ENCODE data around the gene GLRX5. TPM values are rescaled to one million over a fixed set of nuclear protein-coding genes. Genes with fewer than 3 reads are reported as not detected.

Gene GLRX5
- total RNA-seq, 2 donors from 2014 or later, result 62.4 to 63.4 TPM

- Histone ChIP-seq H3K27ac (ENCODE audit: low read depth, low read length) (no peak overlapping the region), H3K4me1 (ENCODE audit: control insufficient read depth, insufficient read depth, low read length) (peaks cover 42% of the 10 kb centered on the region), H3K9me3 (ENCODE audit: control insufficient read depth, low read length) (peaks cover 8% of the 10 kb centered on the region), H3K36me3 (ENCODE audit: control insufficient read depth, insufficient read depth, low read length) (no peaks in the 10 kb centered on the region), H3K27me3 (ENCODE audit: control insufficient read depth, insufficient read depth, low read length, poor library complexity, severe bottlenecking) (no peaks in the 10 kb centered on the region), H3K9ac (ENCODE audit: extremely low read depth, low read length, poor library complexity, severe bottlenecking) (peak overlapping the region; percentile 42), H3K4me3 (ENCODE audit: low read length) (peak overlapping the region; percentile 25)
- peaks cover 5% of the 10 kb centered on the region for H3K9me3 Mint-ChIP-seq
- WGBS, 2 experiments (ENCODE audit: insufficient coverage in 1 of 2, insufficient read length in 1 of 2), result 10 to 43% methylated on average over 2 to 4 of the region's 4 CpGs
- no peaks in the 10 kb centered on the region for H3K36me3 Mint-ChIP-seq (ENCODE audit: low read depth)
- no peak for TF ChIP-seq CTCF (conservative IDR thresholded peaks at IDR 0.05)
- no peak overlapping the region for H3K4me3 Mint-ChIP-seq
- peaks cover 46% of the 10 kb centered on the region for H3K4me1 Mint-ChIP-seq
- H3K27me3 Mint-ChIP-seq (ENCODE audit: insufficient read depth), result no peaks in the 10 kb centered on the region
- DNase-seq, result no peak
- H3K27ac Mint-ChIP-seq, result peak overlapping the region; percentile 75
Observed at GRCh38 chr14:95496111-95496681, 38.7 kb upstream of the GLRX5 start.

GRCh38 chr14:95496690-95497259 is 38.1 kb upstream of the GLRX5 start:
- peaks cover 5% of the 10 kb centered on the region for H3K9me3 Mint-ChIP-seq
- Histone ChIP-seq H3K27ac (ENCODE audit: low read depth, low read length) (no peak overlapping the region), H3K9me3 (ENCODE audit: control insufficient read depth, low read length) (peaks cover 8% of the 10 kb centered on the region), H3K27me3 (ENCODE audit: control insufficient read depth, insufficient read depth, low read length, poor library complexity, severe bottlenecking) (no peaks in the 10 kb centered on the region), H3K4me3 (ENCODE audit: low read length) (no peak overlapping the region), H3K4me1 (ENCODE audit: control insufficient read depth, insufficient read depth, low read length) (peaks cover 41% of the 10 kb centered on the region), H3K36me3 (ENCODE audit: control insufficient read depth, insufficient read depth, low read length) (no peaks in the 10 kb centered on the region), H3K9ac (ENCODE audit: extremely low read depth, low read length, poor library complexity, severe bottlenecking) (peak overlapping the region; percentile 42)
- H3K4me3 Mint-ChIP-seq, result no peak overlapping the region
- no peak for DNase-seq
- no peaks in the 10 kb centered on the region for H3K36me3 Mint-ChIP-seq (ENCODE audit: low read depth)
- TF ChIP-seq CTCF (conservative IDR thresholded peaks at IDR 0.05), result no peak
- H3K27ac Mint-ChIP-seq, result peak overlapping the region; percentile 75
- no peaks in the 10 kb centered on the region for H3K27me3 Mint-ChIP-seq (ENCODE audit: insufficient read depth)
- 62% methylated on average over 4 of the region's 4 CpGs; no CpG with 5 or more reads in 1 of the 2 experiments for whole genome bisulfite sequencing, 2 experiments (ENCODE audit: insufficient coverage in 1 of 2, insufficient read length in 1 of 2)
- peaks cover 51% of the 10 kb centered on the region for H3K4me1 Mint-ChIP-seq

- Histone ChIP-seq H3K9me3 (ENCODE audit: control insufficient read depth, low read length) (no peaks in the 10 kb centered on the region), H3K4me3 (ENCODE audit: low read length) (no peak overlapping the region), H3K27ac (ENCODE audit: low read depth, low read length) (no peak overlapping the region), H3K27me3 (ENCODE audit: control insufficient read depth, insufficient read depth, low read length, poor library complexity, severe bottlenecking) (no peaks in the 10 kb centered on the region), H3K4me1 (ENCODE audit: control insufficient read depth, insufficient read depth, low read length) (peaks cover 49% of the 10 kb centered on the region), H3K36me3 (ENCODE audit: control insufficient read depth, insufficient read depth, low read length) (no peaks in the 10 kb centered on the region), H3K9ac (ENCODE audit: extremely low read depth, low read length, poor library complexity, severe bottlenecking) (no peak overlapping the region)
- no peaks in the 10 kb centered on the region for H3K36me3 Mint-ChIP-seq (ENCODE audit: low read depth)
- H3K27ac Mint-ChIP-seq, result no peak overlapping the region
- peaks cover 58% of the 10 kb centered on the region for H3K4me1 Mint-ChIP-seq
- no peak for TF ChIP-seq CTCF (conservative IDR thresholded peaks at IDR 0.05)
- WGBS, 2 experiments (ENCODE audit: insufficient coverage in 1 of 2, insufficient read length in 1 of 2), result 82 to 87% methylated on average over 7 to 9 of the region's 9 CpGs
- no peaks in the 10 kb centered on the region for H3K9me3 Mint-ChIP-seq
- no peak overlapping the region for H3K4me3 Mint-ChIP-seq
- DNase-seq, result no peak
- no peaks in the 10 kb centered on the region for H3K27me3 Mint-ChIP-seq (ENCODE audit: insufficient read depth)
Observed at GRCh38 chr14:95497561-95498011, 37.3 kb upstream of the GLRX5 start.

Data from endodermal cell (in vitro differentiated cells).